ENCODE results near the gene GRID1.
"Not testable (repeated sequence)": the region's sequence is repeated elsewhere in the genome, so short reads cannot be mapped to it uniquely, and the experiment has no call there.

Gene GRID1

DNA sequence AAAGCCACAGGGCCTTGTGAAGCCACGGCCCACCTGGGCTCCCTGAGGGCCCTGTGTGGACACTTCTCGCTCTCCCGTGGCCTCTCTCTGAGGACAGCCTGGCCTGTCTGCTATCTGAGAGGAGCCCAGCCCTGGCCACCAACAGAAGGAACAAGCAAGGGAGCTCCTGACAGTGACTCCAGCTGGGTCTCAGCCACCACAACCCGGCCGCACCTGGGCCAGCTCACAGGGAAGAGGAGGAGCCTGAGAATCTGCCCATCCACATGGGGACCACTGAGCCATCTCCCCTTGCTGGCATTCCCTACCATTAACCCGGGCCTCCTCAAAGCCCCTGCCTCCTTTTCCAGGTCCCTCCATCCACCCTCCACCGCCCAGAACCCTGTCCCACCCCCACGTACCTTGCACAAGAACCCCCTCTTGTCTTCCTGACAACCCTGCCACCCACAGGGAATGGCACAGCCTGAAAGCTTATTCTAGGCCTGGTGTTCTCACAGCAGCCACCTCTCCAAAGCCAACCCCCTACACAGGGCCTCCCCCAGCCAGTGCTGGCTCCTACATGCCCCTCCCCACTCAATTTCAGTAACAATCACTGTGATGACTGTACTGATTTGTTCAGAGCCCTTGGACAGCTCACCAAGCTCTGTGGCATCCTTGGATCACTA, 120.2 kb downstream of the GRID1 start:
- DNase-seq = no peak

DNA sequence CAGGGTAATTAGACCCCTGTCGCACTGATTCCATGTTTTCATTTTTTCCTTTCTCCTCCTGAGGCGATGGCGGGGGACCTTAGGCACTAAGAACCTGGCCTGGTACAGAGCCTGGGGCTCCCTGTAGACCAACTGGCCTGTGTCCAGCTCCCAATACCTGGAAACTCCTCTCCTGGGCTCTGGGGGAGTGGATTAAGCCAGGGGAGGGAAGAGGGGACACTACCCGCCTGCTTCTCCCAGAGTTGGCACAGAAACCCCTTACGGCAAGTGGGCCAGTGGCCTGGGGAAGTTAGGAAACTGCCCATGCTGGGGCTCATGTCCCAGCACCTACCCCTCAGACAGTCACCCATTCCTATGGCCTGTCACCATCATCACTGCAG, 121.6 kb downstream of the GRID1 start:
- DNase-seq = peak in 1 of 2 experiments; percentile 4

DNA sequence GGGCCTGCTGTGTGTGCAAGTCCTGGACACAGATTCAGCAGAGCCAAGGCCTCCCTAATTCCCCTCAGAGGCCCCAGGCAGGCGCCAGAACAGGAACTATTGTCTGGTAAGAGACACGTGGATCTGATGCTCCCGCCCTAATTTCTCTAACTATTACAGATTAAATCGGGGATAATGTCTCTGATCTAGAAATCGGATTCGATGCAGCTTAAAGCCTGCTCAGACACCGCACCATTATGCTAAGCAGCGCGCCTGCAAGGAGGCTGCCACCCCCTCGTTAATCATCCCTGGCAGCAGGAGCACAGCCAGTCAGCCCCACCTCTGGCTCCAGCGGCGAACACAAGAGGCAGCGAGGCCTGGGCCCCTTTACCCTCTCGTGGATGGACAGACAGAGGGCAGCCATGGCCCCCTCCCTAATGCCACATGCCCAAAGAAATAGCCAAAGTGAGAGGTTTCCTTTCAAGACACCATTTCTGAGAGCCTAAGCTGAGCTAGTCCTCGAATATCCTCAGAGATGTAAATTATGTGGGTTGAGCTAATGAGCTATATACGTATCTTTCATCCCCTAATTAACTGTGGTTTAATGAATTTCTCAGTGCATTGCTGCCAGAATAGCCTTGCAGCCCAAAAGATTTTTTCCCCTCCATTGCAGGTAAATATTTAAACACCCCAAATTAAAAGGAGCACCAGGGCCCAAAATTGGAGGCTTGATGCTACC, 122.1 kb downstream of the GRID1 start:
- DNase-seq = peak; percentile 18 to 54

DNA sequence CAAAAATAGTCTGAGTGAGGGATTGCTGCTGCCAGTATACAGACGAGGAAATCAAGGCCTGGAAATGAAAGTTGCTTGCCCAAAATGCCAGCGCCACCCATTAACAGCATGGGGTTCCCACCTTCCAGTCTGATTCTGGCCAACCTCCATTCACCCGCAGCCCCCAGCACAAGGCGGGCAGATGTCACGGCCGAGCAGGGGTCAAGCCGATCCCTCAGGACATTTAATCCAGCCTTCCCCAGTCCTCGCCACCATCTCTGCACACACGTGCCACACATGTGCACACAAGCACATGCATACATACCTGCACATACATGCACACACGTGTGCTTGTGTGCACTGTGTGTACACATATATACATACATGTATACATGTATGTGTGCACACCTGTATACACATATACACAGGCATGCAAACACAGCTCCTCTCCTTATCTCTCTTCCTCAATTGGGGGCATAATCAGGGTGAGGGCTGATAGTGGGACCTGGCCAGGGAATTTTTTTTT, 122.9 kb downstream of the GRID1 start:
- no peak for DNase-seq

DNA sequence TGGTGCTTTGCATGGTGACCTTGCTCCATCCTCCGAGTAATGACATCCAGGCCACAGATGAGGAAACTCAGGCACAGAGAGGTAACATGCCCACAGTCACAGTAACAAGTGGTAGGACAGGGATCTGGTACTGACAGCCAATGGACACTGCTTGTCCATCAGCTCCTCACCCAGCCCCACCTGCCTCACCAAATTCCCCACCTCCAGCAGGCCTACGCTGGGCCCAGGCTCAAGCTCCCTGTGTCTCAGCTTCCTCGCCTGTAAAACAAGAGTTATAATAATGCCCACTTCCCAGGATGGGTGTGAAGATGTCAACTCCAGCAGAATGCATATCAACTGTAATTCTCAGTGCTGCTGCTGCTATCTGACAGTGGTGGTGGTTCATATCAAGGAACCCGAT, 123.8 kb downstream of the GRID1 start:
- no peak for DNase-seq

DNA sequence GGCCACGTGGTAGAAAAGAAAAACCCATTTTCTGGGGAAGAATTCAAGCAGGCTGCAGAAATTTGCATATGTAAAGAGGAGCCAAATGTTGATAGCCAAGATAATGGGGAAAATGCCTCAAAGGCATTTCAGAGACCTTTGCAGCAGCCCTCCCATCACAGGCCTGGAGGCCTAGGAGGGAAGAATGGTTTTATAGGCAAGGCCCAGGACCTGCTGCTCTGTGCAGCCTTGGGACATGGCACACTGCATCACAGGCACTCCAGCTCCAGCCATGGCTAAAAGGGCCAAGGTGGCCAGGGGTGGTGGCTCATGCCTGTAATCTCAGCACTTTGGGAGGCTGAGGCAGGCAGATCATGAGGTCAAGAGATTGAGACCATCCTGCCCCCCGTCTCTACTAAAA, 128.5 kb downstream of the GRID1 start:
- DNase-seq = not testable (repeated sequence)

DNA sequence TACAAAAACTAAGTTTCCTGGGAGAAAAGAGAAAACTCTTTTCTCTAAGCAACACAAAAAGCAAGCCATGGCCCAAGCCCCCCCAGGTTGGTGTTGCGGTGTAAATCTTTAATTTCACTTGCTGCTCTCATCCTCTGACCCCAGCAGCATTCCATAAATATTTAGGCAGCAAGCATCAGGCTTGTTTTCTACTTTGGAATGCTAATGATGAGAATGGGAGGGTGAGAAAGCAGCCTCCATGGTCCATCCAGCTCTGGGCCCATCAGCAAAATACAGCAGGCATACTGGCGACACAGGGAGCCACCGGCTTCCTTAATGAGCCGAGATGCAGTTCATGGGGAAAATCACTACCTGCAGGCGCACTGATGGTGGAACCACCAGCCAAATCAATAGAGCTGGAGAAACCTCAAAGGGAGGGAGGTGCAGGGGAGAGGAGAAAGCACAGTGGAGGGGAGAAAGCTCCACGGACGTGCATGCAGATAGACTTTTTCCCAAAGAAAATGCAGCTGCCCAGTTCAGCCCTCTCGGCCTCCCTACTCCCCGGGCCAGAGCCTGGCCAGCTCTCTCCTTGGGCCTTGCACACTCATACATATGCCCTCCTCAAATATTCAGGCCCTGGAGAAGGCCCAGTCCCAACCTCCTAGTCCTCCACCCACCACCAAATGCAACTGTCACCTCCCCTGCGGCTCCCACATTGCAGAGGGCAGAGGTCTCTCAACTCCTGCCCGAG, 131.9 kb downstream of the GRID1 start:
- DNase-seq = no peak

DNA sequence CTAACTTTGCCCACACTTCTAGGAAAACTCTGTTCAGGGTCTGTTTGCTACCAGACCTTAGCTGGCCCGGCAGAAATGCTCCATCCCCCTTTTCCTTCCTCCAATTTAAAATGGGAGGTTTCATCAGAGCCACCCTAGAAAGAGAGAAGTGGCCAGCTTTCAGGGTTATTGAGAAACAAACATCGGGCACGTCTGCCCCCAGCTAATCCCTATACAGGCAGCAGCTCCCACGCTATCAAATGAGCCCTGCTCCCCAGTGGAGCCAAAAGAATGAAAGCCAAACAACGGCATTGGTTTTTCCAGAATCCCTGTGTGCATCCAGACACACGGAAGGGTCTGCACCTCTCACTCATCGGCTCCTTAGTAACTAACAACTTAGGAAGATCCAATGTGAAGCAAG, 132.5 kb downstream of the GRID1 start:
- DNase-seq = no peak

DNA sequence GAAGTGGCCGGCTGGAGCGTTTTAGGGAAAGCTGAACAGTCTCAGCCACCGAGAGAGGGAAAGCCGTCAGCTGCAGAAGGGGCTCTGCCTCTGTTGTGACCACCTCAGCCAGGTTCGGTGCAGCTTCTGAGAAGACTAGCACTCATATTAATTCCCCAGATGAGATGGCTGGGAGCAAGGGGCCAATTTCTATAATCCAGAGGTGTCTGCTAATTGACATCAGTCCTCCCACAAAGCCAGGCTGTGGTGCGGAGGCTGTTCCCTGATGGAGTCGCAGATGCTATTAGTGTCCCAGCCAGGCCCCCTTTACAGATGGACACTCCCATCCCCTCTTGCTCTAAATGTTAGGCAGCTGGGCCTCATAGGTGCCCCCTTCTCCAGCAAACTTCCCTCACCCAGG, 133.5 kb downstream of the GRID1 start:
- DNase-seq = no peak

DNA sequence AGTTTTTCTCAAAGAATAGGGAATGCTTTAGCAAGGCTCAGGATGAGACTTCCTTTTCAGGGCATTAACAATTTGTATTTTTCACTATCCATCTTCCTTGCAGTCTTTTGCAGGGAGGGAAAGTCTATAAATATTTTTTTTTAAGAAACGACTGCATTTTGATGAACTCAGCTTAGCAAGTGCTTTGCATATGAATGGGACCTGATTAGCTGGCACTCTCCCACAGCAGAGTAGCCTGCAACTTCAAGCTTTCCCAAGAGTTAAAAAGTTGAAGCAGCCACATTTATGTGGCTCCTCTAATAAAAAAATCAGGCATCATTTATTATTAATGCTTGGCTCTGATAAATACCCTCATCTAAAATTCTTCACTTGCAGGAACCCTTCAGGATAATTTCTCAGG, 134.0 kb downstream of the GRID1 start:
- DNase-seq = no peak

DNA sequence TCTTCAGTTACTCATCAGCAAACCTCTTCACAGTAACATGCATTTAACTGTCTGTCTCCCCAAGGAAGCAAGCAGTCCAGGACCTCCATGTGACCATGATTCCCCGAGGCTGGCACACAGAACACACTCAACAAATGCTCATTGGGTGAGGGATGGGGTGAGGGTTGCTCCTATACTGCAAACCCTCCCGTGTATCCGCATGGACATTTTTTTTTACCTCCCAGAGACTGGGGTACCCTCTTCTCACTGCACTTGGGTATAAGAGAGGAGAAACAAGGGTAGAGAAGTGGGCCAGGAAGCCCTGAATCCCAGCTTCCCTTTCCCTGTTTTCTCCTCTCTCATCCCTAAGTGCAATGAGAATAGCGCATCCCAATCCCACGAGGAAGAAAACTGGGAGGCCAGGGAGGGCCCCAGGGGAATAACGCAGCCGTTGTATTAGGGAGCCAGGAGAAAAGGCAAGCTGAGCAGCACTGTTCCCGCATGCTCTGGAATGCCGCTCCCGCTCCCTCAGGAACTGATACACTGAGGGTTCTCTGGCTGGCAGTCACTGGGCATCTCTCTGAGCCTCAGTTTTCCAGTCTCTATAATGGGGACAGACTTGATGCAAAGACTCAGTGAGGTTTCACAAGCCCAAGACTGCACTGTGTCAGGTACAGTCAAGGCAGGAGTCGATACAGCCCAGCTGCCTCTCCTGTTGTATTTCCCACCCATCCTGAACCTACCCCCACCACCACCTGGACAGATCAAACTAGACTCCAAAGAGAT, 134.6 kb downstream of the GRID1 start:
- no peak for DNase-seq

DNA sequence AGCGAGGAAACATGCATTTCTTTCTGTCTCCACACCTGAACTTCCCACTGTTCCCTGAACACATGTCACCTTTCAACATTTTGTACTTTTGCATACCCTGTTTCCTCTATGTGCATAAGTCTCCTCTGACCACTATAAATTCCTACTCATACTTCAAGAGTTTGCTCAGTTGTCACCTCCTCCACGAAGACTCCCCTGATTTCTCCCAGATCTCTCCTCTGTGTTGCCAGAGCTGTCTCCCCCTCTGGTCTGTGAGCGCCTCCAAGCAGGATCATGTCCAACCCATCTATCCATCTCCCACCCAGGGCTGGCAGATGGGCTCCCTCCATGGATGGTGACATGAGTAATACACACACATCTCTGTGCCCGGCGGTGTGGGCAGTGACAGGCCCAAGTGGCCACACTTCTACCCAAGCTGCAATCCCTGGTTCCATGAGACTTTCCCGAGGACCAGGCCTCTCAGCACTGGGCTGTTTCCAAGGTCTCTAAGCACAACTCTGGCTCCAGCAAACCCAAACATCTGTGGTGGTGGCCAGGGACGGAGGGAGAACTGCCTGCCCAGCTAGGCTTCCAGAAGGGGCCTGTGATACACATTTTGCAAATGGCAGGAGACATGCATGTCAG, 135.9 kb downstream of the GRID1 start:
- no peak for DNase-seq

DNA sequence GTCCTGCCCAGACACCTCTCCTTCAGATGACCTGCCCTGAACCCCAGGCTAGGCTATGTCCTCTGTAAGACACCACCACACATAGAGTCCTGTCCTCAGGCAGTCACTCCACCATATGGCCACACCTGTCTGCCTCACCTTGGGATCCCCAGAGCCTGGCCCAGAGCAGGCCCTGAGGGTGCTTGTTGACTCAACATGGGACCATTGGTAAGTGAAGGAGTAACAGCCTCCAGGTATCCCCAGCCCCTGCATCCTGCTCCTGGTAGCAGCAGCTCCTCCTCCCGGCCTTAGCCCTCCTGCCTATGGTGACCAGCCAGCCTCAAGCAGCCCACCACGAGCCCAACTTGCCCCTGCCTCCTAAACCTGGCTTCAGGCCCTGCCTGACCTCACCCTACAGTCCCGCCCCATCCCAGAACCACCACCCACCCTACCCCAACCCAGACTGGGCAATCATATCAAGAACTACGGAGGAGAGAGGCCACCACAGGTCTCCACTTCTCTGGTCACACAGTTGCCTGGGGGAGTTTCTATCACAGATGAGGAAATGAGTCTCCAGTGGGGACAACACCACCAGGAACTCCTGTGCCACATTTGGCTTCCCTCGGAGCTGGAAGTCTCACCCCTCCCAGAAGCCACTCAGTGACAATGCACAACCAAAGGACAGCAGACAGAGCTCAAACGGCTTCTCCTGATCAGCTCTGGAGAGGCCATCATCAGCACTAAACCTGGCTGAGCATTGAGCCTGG, 136.6 kb downstream of the GRID1 start:
- DNase-seq = no peak

DNA sequence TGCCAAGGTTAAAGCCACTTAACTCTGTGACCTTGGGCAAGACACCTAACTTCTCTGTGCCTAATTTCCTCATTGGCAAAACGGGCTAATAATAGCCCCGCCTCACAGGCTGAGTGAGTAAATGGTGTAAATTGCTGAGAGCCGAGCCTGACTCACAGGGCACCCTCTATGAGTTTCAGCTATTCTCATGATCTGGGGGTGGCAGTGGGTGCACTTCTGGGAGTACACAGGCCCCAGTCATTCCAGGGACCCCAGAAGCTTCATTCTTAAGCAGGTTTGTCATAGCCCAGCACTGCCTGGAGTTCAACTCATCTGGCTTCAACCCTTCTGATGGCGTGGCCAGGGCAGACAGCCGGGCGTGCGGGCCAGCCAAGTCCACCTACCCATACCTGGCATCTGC, 137.2 kb downstream of the GRID1 start:
- no peak for DNase-seq

DNA sequence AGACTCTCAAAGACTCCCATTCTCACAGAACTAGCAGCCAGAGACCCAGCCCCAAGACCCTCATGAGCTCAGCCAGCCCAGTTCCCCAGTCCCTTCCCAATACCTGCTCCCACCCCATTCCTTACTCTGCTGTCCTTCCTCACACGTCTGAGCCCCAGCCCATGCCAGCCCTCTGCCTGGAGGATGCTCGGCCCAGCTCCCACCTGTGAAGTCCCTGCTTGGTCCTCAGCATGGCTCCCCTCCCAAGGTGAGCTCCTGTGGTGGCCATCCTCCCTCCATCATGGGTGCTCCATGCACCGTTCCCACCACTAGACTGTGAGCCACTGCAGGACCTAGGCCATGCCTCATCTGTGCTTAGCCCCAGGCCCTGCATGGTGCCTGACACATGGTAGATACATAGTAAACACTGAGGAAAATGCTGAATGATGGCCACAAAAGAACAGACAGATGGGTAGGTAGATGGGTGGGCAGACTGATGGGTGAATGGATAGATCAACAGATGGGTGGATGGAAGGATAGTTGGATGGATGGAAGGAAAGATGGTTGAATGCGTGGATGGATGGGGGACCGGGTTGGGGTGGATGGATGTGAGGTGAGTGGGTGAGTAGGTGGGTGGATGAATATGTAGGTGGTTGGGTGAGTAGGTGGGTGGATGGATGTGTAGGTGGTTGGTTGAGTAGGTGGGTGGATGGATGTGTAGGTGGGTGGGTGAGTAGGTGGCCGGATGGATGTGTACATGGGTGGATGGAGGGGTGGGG, 138.9 kb downstream of the GRID1 start:
- DNase-seq = no peak

DNA sequence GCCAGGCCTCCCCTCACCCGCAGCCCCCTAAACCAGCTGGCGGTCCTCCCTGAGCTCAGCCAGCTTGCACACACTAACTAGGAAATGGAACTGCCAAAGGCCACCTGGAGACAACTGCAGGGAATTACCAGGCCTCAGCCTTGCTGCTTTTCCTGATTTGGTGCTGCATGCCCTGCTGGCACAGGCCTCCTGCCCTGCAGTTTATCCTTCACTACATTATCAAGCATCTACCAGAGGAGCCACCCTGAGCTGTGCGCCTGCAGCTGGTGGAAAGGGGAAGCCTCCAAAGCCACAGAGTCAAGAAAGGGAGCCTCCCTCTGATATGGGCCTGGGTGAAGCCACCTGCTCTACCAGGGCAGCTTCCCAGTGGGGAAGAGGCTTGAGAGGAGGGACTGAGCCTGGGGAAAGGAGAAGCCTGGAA, 139.8 kb downstream of the GRID1 start:
- no peak for DNase-seq

DNA sequence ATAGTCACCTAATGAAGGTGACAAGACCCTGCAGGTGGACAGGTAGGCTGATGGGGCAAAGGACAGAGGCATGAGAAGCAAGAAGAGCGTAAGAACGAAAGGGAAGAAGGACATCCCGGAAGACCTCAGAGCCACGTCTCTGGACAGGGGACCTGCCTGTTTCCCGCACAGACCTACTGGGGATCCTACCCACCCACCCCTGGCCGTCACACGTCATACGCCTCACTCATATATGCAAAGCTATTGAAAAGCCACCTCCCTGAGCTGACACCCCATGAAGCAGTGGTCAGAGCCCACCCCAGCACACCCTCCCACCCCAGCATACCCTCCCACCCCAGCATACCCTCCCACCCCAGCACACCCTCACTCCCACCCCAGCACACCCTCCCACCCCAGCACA, 140.6 kb downstream of the GRID1 start:
- DNase-seq = no peak

DNA sequence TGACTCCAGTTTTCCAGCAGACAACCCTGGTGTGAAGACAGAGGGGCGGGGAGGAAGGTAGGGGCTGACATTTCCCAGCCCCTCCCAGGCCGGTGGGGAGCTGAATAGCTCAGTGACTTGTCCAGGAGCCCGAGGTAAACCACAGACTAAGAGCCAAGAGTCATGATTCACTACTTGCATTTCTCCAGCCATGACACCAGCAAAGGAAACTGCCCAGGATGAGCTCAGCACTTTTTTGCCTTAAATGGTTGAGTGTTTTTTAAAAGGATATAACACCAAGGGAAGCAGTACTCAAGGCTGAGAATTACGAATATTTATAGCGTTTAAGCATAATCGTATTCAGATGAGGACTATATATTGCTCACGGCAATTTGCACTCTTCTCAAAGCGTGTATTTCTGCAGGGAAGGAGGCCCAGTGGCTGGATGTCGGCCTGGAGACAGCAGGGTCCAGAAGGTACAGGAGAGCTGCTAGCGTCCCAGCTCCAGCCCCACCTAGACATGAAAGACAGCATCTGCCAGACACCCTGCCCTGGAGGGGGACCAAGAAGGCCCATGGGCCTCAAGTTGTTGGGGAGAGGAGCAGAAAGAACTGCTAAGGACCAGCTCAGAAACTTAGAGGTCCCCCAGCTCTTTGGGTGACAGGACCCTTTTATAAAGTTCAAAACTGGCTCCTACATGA, 141.4 kb downstream of the GRID1 start:
- no peak for DNase-seq

DNA sequence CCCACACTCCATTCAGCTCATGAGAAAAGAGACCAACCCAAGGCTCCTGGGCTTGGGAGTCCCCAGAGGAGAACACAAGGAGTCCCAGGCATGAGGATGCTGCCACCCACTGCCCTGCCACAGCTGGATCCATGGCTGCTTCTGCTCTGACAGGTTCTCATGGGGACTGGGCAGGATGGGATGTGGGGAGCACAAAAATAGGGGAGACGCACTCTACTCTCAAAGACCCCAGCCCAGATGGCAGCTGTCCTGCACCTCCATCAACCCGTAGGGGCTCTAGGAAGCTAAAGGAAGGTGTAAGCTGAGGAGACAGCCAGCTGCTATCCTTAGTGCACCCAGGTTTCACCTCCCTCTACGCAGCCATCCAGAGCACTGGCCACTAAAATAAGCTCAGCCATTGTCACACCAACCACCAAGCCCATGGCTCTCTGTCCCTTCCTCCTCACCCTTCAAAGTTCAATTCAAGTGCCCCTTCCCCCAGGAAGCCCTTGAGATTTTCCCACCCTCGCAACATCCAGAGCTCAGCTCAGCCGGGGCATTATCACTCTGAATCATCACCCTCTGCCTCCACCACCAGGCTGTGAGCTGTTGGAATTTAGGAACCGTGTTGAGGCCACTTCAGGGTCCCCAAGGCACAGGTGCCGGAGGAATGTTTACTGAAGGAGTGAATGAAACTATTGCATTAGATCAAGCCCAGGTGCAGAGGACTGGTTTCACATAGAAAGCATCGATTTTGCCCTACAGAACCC, 142.1 kb downstream of the GRID1 start:
- no peak for DNase-seq

DNA sequence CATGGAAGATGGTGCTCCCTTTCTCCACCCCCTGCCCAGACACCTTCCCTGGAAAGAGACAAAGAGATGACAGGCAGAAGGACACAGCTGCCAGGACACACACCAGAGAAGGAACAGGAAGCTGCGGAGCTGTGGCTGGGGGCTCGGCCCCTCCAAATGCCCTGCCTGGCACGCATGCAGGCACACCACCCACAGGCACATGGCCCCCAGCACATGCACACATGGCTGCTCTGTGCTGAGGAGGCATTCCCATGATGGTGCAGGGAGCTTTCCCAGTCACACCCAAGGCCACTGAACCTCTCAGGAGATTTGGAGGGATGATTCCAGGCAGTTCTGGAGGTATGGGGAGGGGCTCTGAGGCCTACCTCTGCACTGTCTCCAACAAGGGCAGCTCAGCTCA, 143.3 kb downstream of the GRID1 start:
- no peak for DNase-seq
